Fibroblast of lung (primary cell): Measurements from ENCODE around the gene WNT3. TPM values are rescaled to one million over a fixed set of nuclear protein-coding genes. Genes with fewer than 3 reads are reported as not detected.

ENCODE experiments used
- DNase-seq, 2 donors: peaks; one replicate each; pipeline versions ENCODE4 v3.0.0 to v3.0.0-alpha.2; 2010; ENCODE audit warnings: low read depth in 2 of 2
- H2AFZ ChIP-seq: 2 replicates; pipeline ENCODE4 v1.5.1; 2012; ENCODE audit warnings: low read length, control low read depth, inconsistent platforms
- H3K27ac ChIP-seq: 2 replicates; pipeline ENCODE4 v1.5.1; 2011; ENCODE audit warnings: low read length, control low read depth; ENCODE audit not compliant: insufficient read depth
- H3K27me3 ChIP-seq: 2 replicates; pipeline ENCODE4 v1.5.1; 2011; ENCODE audit warnings: mild to moderate bottlenecking, low read length; ENCODE audit not compliant: control insufficient read depth, insufficient read depth
- H3K36me3 ChIP-seq: 2 replicates; pipeline ENCODE4 v1.5.1; 2011; ENCODE audit warnings: low read length; ENCODE audit not compliant: control insufficient read depth, insufficient read depth
- H3K4me1 ChIP-seq: 2 replicates; pipeline ENCODE4 v1.5.1; 2011; ENCODE audit warnings: low read length; ENCODE audit not compliant: control insufficient read depth, insufficient read depth; ENCODE audit errors: extremely low read depth
- H3K4me2 ChIP-seq: 2 replicates; pipeline ENCODE4 v1.5.1; 2011; ENCODE audit warnings: low read length, control low read depth; ENCODE audit not compliant: insufficient read depth; ENCODE audit errors: extremely low read depth
- H3K4me3 ChIP-seq, 4 experiments: fragments of 200-600 bp in 1 of 4; sonication (generic) in 1 of 4; replicated peaks in 1 of 4; 2 replicates each; pipeline ENCODE4 v1.5.1; 2011 to 2016; ENCODE audit warnings: low read length in 4 of 4, low read depth in 3 of 4, mild to moderate bottlenecking in 3 of 4, control low read depth in 2 of 4, inconsistent platforms in 1 of 4, mixed read lengths in 1 of 4; ENCODE audit not compliant: insufficient read depth in 1 of 4; ENCODE audit errors: control extremely low read depth in 1 of 4
- H3K79me2 ChIP-seq: 2 replicates; pipeline ENCODE4 v1.5.1; 2012; ENCODE audit warnings: mild to moderate bottlenecking, low read length, inconsistent platforms; ENCODE audit not compliant: control insufficient read depth, insufficient read depth
- H3K9ac ChIP-seq: 2 replicates; pipeline ENCODE4 v1.5.1; 2011; ENCODE audit warnings: mild to moderate bottlenecking, low read length, control low read depth; ENCODE audit not compliant: insufficient read depth
- H3K9me3 ChIP-seq: 2 replicates; pipeline ENCODE4 v1.5.1; 2012; ENCODE audit warnings: low read depth, low read length; ENCODE audit not compliant: control insufficient read depth, insufficient read depth
- H4K20me1 ChIP-seq: 2 replicates; pipeline ENCODE4 v1.5.1; 2011; ENCODE audit warnings: low read length; ENCODE audit not compliant: control insufficient read depth, insufficient read depth; ENCODE audit errors: extremely low read depth
- CTCF ChIP-seq, 2 donors: IDR thresholded peaks in 1 of 2; conservative IDR thresholded peaks in 1 of 2; 1 replicate in 1 of 2; 2 replicates in 1 of 2; pipeline ENCODE4 v1.5.1; 2011 to 2012; ENCODE audit warnings: low read length in 2 of 2, control low read depth in 1 of 2, inconsistent platforms in 1 of 2, low read depth in 1 of 2, mild to moderate bottlenecking in 1 of 2
- EZH2 ChIP-seq: IDR thresholded peaks from 2 replicates; pipeline ENCODE4 v1.5.1; 2012; ENCODE audit warnings: low read length, control low read depth, mild to moderate bottlenecking; ENCODE audit errors: missing control alignments
- polyA plus RNA-seq, 2 donors: library from polyadenylated mRNA; depleted of rRNA in 1 of 2; stranded (reverse) in 1 of 2; unstranded in 1 of 2; fragments of >200 nt; gene quantifications; 2 replicates each; pipeline ENCODE4 v1.2.1, GENCODE V29; 2011 to 2012; ENCODE audit warnings: missing spikeins in 1 of 2
- total RNA-seq: library from RNA; depleted of rRNA; stranded (reverse); fragments of >200 nt; gene quantifications from 2 replicates; pipeline ENCODE4 v1.2.1, GENCODE V29; 2014

Gene WNT3
- total and polyA plus RNA-seq, 2 donors (not counting 1 experiment from before 2014, with no cell fraction given) = 1.3 to 1.5 TPM

GRCh38 chr17:46773221-46773605 lies 45.3 kb downstream of the WNT3 start:
- Histone ChIP-seq H4K20me1 (no peaks in the 10 kb centered on the region), H3K36me3 (no peaks in the 10 kb centered on the region), H3K4me1 (no peaks in the 10 kb centered on the region), H3K9me3 (no peaks in the 10 kb centered on the region), H3K9ac (no peak overlapping the region), H3K79me2 (no peaks in the 10 kb centered on the region), H3K27ac (no peak overlapping the region), H2AFZ (no peak overlapping the region), H3K4me3 (no peak overlapping the region), H3K4me2 (no peak overlapping the region), H3K27me3 (no peaks in the 10 kb centered on the region)
- TF ChIP-seq CTCF (conservative IDR thresholded peaks at IDR 0.05 in 1 of 2, IDR thresholded peaks at IDR 0.05 in 1 of 2; ENCODE audit: low read depth in 1 of 2, low read length in 2 of 2) = no peak
- TF ChIP-seq EZH2 = no peak
- DNase-seq = no peak

GRCh38 chr17:46772475-46773220 lies 45.8 kb downstream of the WNT3 start:
- Histone ChIP-seq H3K79me2 (no peaks in the 10 kb centered on the region), H4K20me1 (no peaks in the 10 kb centered on the region), H3K4me1 (no peaks in the 10 kb centered on the region), H2AFZ (no peak overlapping the region), H3K27me3 (no peaks in the 10 kb centered on the region), H3K4me3 (peak overlapping the region in 2 of 4 experiments; percentile 40 to 57), H3K9me3 (no peaks in the 10 kb centered on the region), H3K27ac (no peak overlapping the region), H3K36me3 (no peaks in the 10 kb centered on the region), H3K4me2 (no peak overlapping the region), H3K9ac (no peak overlapping the region)
- no peak for DNase-seq
- no peak for TF ChIP-seq EZH2
- no peak for TF ChIP-seq CTCF (conservative IDR thresholded peaks at IDR 0.05 in 1 of 2, IDR thresholded peaks at IDR 0.05 in 1 of 2; ENCODE audit: low read depth in 1 of 2, low read length in 2 of 2)

GRCh38 chr17:46771561-46772474 lies 46.7 kb downstream of the WNT3 start:
- peak overlapping the region; percentile 68 for H3K4me2 ChIP-seq
- H3K27me3 ChIP-seq = no peaks in the 10 kb centered on the region
- H3K4me3 ChIP-seq = peak overlapping the region; percentile 37 to 57 (median 39)
- no peaks in the 10 kb centered on the region for H3K36me3 ChIP-seq
- H3K27ac ChIP-seq = no peak overlapping the region
- H4K20me1 ChIP-seq = no peaks in the 10 kb centered on the region
- no peaks in the 10 kb centered on the region for H3K79me2 ChIP-seq
- TF ChIP-seq CTCF (conservative IDR thresholded peaks at IDR 0.05 in 1 of 2, IDR thresholded peaks at IDR 0.05 in 1 of 2; ENCODE audit: low read depth in 1 of 2, low read length in 2 of 2) (no peak), EZH2 (no peak)
- peak overlapping the region; percentile 66 for H3K9ac ChIP-seq
- peak in 1 of 2 donors; percentile 30 for DNase-seq
- H2AFZ ChIP-seq = peak overlapping the region; percentile 33
- no peaks in the 10 kb centered on the region for H3K9me3 ChIP-seq
- H3K4me1 ChIP-seq = no peaks in the 10 kb centered on the region
